ENCODE data around the gene UGP2.

Gene UGP2

DNA sequence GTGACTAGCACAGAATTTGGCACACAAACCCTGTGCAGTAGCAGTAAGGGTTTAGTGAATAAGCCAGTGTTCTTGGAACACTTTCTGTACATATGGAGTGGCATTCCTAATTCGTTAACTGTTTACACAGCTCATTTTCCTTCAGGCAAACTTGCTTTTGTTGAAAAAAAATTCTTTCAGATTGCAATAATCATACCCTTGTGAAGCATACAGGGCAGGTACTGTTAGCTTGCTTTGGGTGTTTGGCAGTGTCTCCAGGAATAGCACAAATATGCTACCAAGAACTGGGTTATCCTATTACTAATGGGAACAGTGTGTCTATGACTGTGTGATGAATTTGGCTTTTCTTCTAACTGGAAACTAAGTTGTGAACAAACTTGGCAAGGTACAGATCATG lies 33.4 kb downstream of the UGP2 start:
- peaks cover 6 to 12% (median 8%) of the 10 kb centered on the region in 3 donors for H3K36me3 ChIP-seq
- H3K27me3 ChIP-seq, result no peaks in the 10 kb centered on the region
- H3K4me3 ChIP-seq, result no peak overlapping the region
- TF ChIP-seq, protein P1, sequence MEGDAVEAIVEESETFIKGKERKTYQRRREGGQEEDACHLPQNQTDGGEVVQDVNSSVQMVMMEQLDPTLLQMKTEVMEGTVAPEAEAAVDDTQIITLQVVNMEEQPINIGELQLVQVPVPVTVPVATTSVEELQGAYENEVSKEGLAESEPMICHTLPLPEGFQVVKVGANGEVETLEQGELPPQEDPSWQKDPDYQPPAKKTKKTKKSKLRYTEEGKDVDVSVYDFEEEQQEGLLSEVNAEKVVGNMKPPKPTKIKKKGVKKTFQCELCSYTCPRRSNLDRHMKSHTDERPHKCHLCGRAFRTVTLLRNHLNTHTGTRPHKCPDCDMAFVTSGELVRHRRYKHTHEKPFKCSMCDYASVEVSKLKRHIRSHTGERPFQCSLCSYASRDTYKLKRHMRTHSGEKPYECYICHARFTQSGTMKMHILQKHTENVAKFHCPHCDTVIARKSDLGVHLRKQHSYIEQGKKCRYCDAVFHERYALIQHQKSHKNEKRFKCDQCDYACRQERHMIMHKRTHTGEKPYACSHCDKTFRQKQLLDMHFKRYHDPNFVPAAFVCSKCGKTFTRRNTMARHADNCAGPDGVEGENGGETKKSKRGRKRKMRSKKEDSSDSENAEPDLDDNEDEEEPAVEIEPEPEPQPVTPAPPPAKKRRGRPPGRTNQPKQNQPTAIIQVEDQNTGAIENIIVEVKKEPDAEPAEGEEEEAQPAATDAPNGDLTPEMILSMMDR (IDR thresholded peaks at IDR 0.05), result no peak
- intact Hi-C loops (cut with DNase I; ENCODE audit: low total_unique reads), result no loop called here
- no peaks in the 10 kb centered on the region for H3K9me3 ChIP-seq
- H3K4me1 ChIP-seq, result peaks cover 0 to 60% (median 49%) of the 10 kb centered on the region in 4 donors
- no peak for DNase-seq
- peak overlapping the region; percentile 51 to 61 for H3K27ac ChIP-seq

- TF ChIP-seq, protein P1 (IDR thresholded peaks at IDR 0.05), result no peak
- intact Hi-C loops (cut with DNase I; ENCODE audit: low total_unique reads), result no loop called here
- Histone ChIP-seq H3K4me3 (no peak overlapping the region), H3K27ac (peak overlapping the region; percentile 59 to 61), H3K4me1 (peaks cover 0 to 57% (median 46%) of the 10 kb centered on the region in 4 donors), H3K36me3 (peaks cover 6 to 17% (median 10%) of the 10 kb centered on the region in 3 donors), H3K27me3 (no peaks in the 10 kb centered on the region), H3K9me3 (no peaks in the 10 kb centered on the region)
- no peak for DNase-seq
These were observed 34.0 kb downstream of the UGP2 start for GRCh38 chr2:63875559-63876245.

GRCh38 chr2:63876311-63876710 lies 34.6 kb downstream of the UGP2 start:
- Histone ChIP-seq H3K4me1 (peaks cover 0 to 51% (median 41%) of the 10 kb centered on the region in 4 donors), H3K27ac (peak overlapping the region; percentile 59 to 61), H3K27me3 (no peaks in the 10 kb centered on the region)

DNA sequence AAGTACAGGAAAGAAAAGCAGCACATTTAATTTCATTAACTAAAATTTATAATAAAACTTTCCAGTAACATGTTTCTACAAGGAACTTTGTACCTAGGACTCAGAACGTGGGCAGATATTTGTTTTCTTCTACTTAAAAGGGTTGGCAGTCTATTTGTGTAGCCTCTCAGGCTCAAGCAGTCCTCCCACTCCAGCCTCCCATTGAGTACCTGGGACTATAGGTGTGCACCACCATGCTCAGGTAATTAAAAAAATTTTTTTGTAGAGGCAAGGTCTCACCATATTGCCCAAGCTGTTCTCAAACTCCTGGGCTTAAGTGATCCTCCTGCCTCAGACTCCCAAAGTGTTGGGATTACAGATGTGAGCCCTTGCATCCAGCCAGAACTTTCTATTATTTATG lies 36.8 kb downstream of the UGP2 start:
- H3K36me3 ChIP-seq, result peaks cover 14 to 31% (median 24%) of the 10 kb centered on the region in 3 donors
- no peaks in the 10 kb centered on the region for H3K9me3 ChIP-seq
- intact Hi-C loops (cut with DNase I; ENCODE audit: low total_unique reads), result no loop called here
- peaks cover 0 to 39% (median 25%) of the 10 kb centered on the region in 4 donors for H3K4me1 ChIP-seq
- H3K27me3 ChIP-seq, result no peaks in the 10 kb centered on the region
- no peak for DNase-seq
- H3K27ac ChIP-seq, result no peak overlapping the region
- TF ChIP-seq, protein P1 (IDR thresholded peaks at IDR 0.05), result no peak
- H3K4me3 ChIP-seq, result no peak overlapping the region

More at GRCh38 chr2:63876311-63876710, 34.6 kb downstream of the UGP2 start:
- no peak for DNase-seq
- TF ChIP-seq, protein P1 (IDR thresholded peaks at IDR 0.05), result no peak
- Histone ChIP-seq H3K9me3 (no peaks in the 10 kb centered on the region), H3K36me3 (peaks cover 6 to 17% (median 12%) of the 10 kb centered on the region in 3 donors), H3K4me3 (no peak overlapping the region)
- intact Hi-C loops (cut with DNase I; ENCODE audit: low total_unique reads), result no loop called here

DNA sequence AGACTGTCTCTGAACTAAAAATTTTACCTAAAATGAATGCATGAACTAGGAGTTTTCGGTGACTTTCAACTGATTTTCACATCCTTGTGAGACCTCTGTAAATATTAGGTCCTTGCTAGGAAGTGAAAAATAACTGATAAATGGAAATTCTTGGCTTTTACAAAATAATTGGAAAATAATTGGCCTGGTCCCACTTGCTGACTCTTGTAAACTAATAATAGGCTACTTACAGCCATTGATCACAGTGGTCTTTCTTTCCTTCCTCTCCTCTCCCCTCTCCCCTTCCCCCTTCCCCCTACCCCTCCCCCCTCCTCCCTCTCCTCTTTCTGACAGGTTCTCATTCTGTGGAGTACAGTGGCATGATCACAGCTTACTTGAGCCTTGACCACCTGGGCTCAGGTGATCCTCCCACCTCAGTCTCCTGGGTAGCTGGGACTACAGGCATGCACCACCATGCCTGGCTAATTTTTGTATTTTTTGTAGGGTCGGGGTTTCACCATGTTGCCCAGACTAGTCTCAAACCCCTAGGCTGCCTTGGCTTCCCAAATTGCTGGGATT lies 38.3 kb downstream of the UGP2 start:
- Histone ChIP-seq H3K27me3 (no peaks in the 10 kb centered on the region), H3K36me3 (peaks cover 22 to 34% (median 29%) of the 10 kb centered on the region in 3 donors), H3K4me1 (peaks cover 0 to 27% (median 12%) of the 10 kb centered on the region in 4 donors), H3K27ac (no peak overlapping the region), H3K9me3 (no peaks in the 10 kb centered on the region), H3K4me3 (no peak overlapping the region)
- intact Hi-C loops (cut with DNase I; ENCODE audit: low total_unique reads), result no loop called here
- no peak for DNase-seq
- TF ChIP-seq, protein P1 (IDR thresholded peaks at IDR 0.05), result no peak

Measured in tibial artery (tissue), 4 donors.